Gastroesophageal sphincter (tissue), 4 donors: ENCODE results near the gene ZNF426. TPM values are rescaled to one million over a fixed set of nuclear protein-coding genes. Genes with fewer than 3 reads are reported as not detected.

Source experiments
- ATAC-seq: fragments of 150-250 bp; one replicate; pipeline ENCODE4 v1.9.1; 2016; ENCODE audit warnings: mild to moderate bottlenecking, moderate library complexity
- H3K27ac ChIP-seq, 4 donors: fragments of 200-600 bp; sonication (generic) in 3 of 4; 1 replicate in 3 of 4; 2 replicates in 1 of 4; pipeline ENCODE4 v1.5.1; 2016 to 2019
- H3K27me3 ChIP-seq: fragments of 200-600 bp; sonication (generic); one replicate; pipeline ENCODE4 v1.5.1; 2019
- H3K36me3 ChIP-seq, 2 donors: fragments of 200-600 bp; sonication (generic); one replicate each; pipeline ENCODE4 v1.5.1; 2019; ENCODE audit warnings: control low read depth in 1 of 2
- H3K4me1 ChIP-seq, 3 donors: fragments of 200-600 bp; sonication (generic); 1 replicate in 2 of 3; 2 replicates in 1 of 3; pipeline ENCODE4 v1.5.1; 2016 to 2019; ENCODE audit warnings: control low read depth in 2 of 3
- H3K4me3 ChIP-seq, 2 donors: fragments of 200-600 bp; sonication (generic); one replicate each; pipeline ENCODE4 v1.5.1; 2019; ENCODE audit warnings: mild to moderate bottlenecking in 1 of 2, moderate library complexity in 1 of 2
- H3K9me3 ChIP-seq, 3 donors: fragments of 200-600 bp; sonication (generic); one replicate each; pipeline ENCODE4 v1.5.1; 2017 to 2019; ENCODE audit warnings: control low read depth in 2 of 3
- EP300 ChIP-seq: sonication (generic); formaldehyde crosslinking; IDR thresholded peaks from one replicate; pipeline ENCODE4 v1.6.1; 2017; ENCODE audit warnings: antibody characterized with exemption, mild to moderate bottlenecking
- POLR2A ChIP-seq, 2 donors: fragments of 450-650 bp; IDR thresholded peaks; one replicate each; pipeline ENCODE4 v1.6.1; 2017; ENCODE audit warnings: antibody characterized with exemption in 2 of 2, mild to moderate bottlenecking in 2 of 2, moderate library complexity in 1 of 2
- POLR2AphosphoS5 ChIP-seq: sonication (generic); formaldehyde crosslinking; IDR thresholded peaks from one replicate; pipeline ENCODE4 v1.6.1; 2017; ENCODE audit warnings: antibody characterized with exemption
- WGBS, 2 donors: methylation state at CpG; one replicate each; pipeline ENCODE4 v1.1.5; 2018; ENCODE audit warnings: low coverage in 1 of 2; 5-methylcytosine and 5-hydroxymethylcytosine counted together
- total RNA-seq, 4 donors: library from RNA; depleted of rRNA; stranded (reverse); fragments of >200 nt; gene quantifications; one replicate each; pipeline ENCODE4 v1.1.0, GENCODE V29; 2016
- TF ChIP-seq, protein P1 (sequence below), 4 experiments: fragments of 200-600 bp in 2 of 4; fragments of 450-650 bp in 2 of 4; sonication (generic) in 1 of 4; IDR thresholded peaks; one replicate each; pipeline ENCODE4 v1.5.1; 2017 to 2019; ENCODE audit warnings: antibody characterized with exemption in 4 of 4, mild to moderate bottlenecking in 2 of 4, moderate library complexity in 2 of 4

Gene ZNF426
- total RNA-seq, 4 donors from 2014 or later, result 12.5 to 24.3 (median 19.6) TPM

DNA sequence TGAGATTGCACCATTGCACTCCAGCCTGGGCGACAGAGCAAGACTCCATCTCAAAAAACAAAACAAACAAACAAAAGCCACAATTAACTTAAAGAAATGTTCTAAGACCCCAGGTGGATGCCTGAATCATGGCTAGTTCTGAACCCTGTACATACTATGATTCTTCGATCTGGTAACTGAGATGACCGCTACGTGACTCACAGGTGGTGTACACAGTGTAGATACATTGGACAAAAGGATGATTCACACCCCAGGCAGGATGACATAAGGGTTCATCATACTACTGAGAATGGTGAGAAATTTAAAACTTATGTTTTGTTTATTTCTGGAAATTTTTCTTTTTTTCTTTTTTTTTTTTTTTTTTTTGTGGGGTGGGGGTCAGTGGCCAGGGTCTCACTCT, 6.5 kb downstream of the ZNF426 start:
- Histone ChIP-seq H3K4me3 (no peak overlapping the region), H3K27me3 (no peaks in the 10 kb centered on the region), H3K27ac (no peak overlapping the region), H3K9me3 (peaks cover 11 to 100% (median 21%) of the 10 kb centered on the region in 3 donors), H3K36me3 (peaks cover 67 to 100% of the 10 kb centered on the region in 2 donors), H3K4me1 (peaks cover 0 to 3% (median 0%) of the 10 kb centered on the region in 3 donors)
- TF ChIP-seq, protein P1, sequence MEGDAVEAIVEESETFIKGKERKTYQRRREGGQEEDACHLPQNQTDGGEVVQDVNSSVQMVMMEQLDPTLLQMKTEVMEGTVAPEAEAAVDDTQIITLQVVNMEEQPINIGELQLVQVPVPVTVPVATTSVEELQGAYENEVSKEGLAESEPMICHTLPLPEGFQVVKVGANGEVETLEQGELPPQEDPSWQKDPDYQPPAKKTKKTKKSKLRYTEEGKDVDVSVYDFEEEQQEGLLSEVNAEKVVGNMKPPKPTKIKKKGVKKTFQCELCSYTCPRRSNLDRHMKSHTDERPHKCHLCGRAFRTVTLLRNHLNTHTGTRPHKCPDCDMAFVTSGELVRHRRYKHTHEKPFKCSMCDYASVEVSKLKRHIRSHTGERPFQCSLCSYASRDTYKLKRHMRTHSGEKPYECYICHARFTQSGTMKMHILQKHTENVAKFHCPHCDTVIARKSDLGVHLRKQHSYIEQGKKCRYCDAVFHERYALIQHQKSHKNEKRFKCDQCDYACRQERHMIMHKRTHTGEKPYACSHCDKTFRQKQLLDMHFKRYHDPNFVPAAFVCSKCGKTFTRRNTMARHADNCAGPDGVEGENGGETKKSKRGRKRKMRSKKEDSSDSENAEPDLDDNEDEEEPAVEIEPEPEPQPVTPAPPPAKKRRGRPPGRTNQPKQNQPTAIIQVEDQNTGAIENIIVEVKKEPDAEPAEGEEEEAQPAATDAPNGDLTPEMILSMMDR (IDR thresholded peaks at IDR 0.05), result no peak
- TF ChIP-seq POLR2AphosphoS5, result no peak
- TF ChIP-seq POLR2A (IDR thresholded peaks at IDR 0.05), result no peak
- TF ChIP-seq EP300, result no peak
- 91 to 94% methylated on average over 4 of the region's 4 CpGs for WGBS, 2 donors
- no peak for ATAC-seq

DNA sequence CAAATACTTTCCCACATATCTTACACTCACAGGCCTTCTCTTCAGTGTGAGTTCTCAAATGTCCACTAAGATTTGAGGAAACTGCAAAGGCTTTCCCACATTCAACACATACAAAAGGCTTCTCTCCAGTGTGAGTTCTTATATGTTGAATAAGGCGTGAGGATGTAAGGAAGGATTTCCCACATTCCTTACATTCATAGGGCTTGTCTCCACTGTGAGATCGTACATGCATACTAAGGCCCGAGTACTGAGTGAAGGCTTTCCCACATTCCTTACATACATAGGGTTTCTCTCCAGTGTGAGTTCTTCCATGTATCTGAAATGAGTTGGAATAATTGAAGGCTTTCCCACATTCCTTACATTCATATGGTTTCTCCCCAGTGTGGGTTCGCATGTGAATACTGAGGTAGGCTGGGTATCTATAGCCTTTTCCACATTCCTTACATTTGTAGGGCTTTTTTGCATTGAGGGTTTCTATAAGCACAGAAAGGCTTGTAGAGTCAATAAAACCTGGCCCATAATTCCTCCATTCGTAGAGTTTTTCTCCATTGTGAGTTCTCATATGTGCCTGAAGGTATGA, 9.6 kb downstream of the ZNF426 start:
- H3K27ac ChIP-seq, result no peak overlapping the region
- TF ChIP-seq, protein P1 (IDR thresholded peaks at IDR 0.05), result no peak
- TF ChIP-seq EP300, result no peak
- no peak for TF ChIP-seq POLR2A (IDR thresholded peaks at IDR 0.05)
- TF ChIP-seq POLR2AphosphoS5, result no peak
- H3K9me3 ChIP-seq, result peaks cover 22 to 100% (median 23%) of the 10 kb centered on the region in 3 donors
- 95 to 96% methylated on average over 3 to 5 of the region's 5 CpGs for WGBS, 2 donors
- H3K4me3 ChIP-seq, result no peak overlapping the region
- no peaks in the 10 kb centered on the region for H3K4me1 ChIP-seq
- ATAC-seq, result no peak
- peaks cover 57 to 95% of the 10 kb centered on the region in 2 donors for H3K36me3 ChIP-seq
- H3K27me3 ChIP-seq, result no peaks in the 10 kb centered on the region

DNA sequence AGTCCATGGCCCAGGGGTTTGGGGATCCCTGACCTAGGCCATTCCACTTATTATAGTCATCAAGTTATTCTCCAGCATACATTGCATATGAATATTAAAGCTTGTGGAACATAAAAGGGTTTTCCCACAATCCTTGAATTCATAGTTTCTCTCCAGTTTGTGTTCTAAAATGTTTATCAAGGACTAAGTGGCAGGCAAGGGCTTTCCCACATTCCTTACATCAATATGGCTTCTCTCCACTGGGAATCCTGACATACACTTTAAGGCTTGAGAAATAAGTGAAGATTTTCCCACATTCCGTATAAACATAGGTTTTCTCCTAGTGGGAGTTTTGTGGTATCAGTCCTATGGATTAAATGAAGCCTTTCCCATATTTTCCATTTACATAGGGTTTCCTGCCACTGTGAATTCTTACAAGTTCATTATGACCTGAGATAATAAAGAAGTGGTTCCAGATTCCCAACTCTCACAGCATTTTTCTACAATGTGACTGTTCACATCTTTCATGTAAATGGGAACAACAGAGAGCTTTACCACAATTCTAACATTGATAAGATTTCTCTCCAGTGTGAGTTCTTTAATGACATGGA, 14.5 kb downstream of the ZNF426 start:
- ATAC-seq, result no peak
- no peak overlapping the region for H3K4me3 ChIP-seq
- peaks cover 11 to 63% of the 10 kb centered on the region in 2 donors for H3K36me3 ChIP-seq
- TF ChIP-seq POLR2AphosphoS5, result no peak
- no peak for TF ChIP-seq EP300
- no peak for TF ChIP-seq POLR2A (IDR thresholded peaks at IDR 0.05)
- TF ChIP-seq, protein P1 (IDR thresholded peaks at IDR 0.05), result no peak
- H3K4me1 ChIP-seq, result no peaks in the 10 kb centered on the region
- H3K27ac ChIP-seq, result no peak overlapping the region
- peaks cover 20 to 100% (median 24%) of the 10 kb centered on the region in 3 donors for H3K9me3 ChIP-seq
- WGBS, 2 donors, result 100% methylated on average over 1 of the region's 1 CpG
- no peaks in the 10 kb centered on the region for H3K27me3 ChIP-seq

DNA sequence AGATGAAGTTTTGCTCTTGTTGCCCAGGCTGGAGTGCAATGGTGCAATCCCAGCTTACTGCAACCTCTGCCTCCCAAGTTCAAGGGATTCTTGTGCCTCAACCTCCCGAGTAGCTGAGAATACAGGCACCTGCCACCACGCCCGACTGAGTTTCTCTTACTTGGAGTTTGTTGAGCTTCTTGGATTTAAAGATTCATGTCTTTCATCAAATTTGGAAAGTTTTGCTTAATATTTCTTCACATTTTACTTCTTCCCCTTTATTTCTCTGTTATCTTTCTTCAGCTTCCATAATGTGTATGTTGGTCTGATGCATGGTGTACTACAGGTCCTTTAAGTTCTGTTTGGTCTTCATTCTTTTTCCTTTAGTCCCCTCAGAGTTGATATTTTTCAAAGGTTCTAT, 31.2 kb downstream of the ZNF426 start:
- TF ChIP-seq POLR2AphosphoS5, result no peak
- TF ChIP-seq EP300, result no peak
- TF ChIP-seq, protein P1 (IDR thresholded peaks at IDR 0.05), result no peak
- TF ChIP-seq POLR2A (IDR thresholded peaks at IDR 0.05), result no peak
- peaks cover 0 to 89% (median 0%) of the 10 kb centered on the region in 3 donors for H3K9me3 ChIP-seq
- 53 to 90% methylated on average over 3 of the region's 3 CpGs for WGBS, 2 donors
- H3K27ac ChIP-seq, result no peak overlapping the region
- no peak for ATAC-seq
- no peak overlapping the region for H3K4me3 ChIP-seq
- H3K27me3 ChIP-seq, result no peaks in the 10 kb centered on the region
- no peaks in the 10 kb centered on the region for H3K4me1 ChIP-seq
- H3K36me3 ChIP-seq, result peaks cover 0 to 11% of the 10 kb centered on the region in 2 donors

DNA sequence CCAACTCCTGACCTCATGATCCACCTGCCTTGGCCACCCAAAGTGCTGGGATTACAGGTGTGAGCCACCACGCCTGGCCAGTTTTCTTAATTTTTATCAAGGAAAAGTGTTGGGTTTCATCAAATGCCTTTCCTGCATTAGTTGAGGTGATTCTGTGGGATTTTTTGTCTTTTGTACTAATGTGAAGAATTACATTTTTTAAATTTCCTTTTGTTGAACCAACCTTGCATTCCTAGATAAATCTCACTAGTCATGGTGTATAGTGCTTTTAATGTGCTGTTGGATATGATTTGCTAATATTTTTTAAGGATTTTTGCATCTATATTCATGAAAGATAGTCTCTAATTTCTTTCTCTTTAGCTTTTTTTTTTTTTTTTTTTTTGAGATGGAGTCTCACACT, 37.6 kb downstream of the ZNF426 start:
- WGBS, 2 donors, result 63 to 80% methylated on average over 1 of the region's 1 CpG
- H3K9me3 ChIP-seq, result peaks cover 0 to 94% (median 2%) of the 10 kb centered on the region in 3 donors
- no peaks in the 10 kb centered on the region for H3K4me1 ChIP-seq
- TF ChIP-seq EP300 (no peak), POLR2A (IDR thresholded peaks at IDR 0.05) (no peak), POLR2AphosphoS5 (no peak)
- H3K27ac ChIP-seq, result no peak overlapping the region
- no peaks in the 10 kb centered on the region for H3K36me3 ChIP-seq
- H3K27me3 ChIP-seq, result peaks cover 19% of the 10 kb centered on the region
- H3K4me3 ChIP-seq, result no peak overlapping the region
- ATAC-seq, result no peak
